A549 (cell line): ENCODE measurements around the gene GLB1L2. TPM values are rescaled to one million over a fixed set of nuclear protein-coding genes. Genes with fewer than 3 reads are reported as not detected.

Source experiments
- ATAC-seq, 2 experiments: fragments of 200-7000 bp in 1 of 2; fragments of >200 bp in 1 of 2; cut with Nextera tagmentation in 1 of 2; cut with Tn5 transposase in 1 of 2; 3 replicates each; pipeline versions ENCODE4 v1.8.0 to v1.9.1; 2018 to 2020; ENCODE audit warnings: mild to moderate bottlenecking in 1 of 2, moderate library complexity in 1 of 2
- CTCF ChIA-PET: fragments of 300-600 bp; sonication (Branson Sonifier 250); formaldehyde crosslinking; extraction: SDS; loops from one replicate; lab custom pipeline; 2021; ENCODE audit warnings: antibody characterized with exemption, inconsistent platforms; lab: Yijun Ruan, JAX
- POLR2A ChIA-PET: fragments of 350-600 bp; formaldehyde crosslinking; extraction: SDS; loops from one replicate; lab custom pipeline; 2021; ENCODE audit warnings: antibody characterized with exemption, inconsistent platforms; lab: Yijun Ruan, JAX
- DNase-seq, 2 experiments: peaks; one replicate each; pipeline versions ENCODE4 v3.0.0 to v3.0.0-alpha.2; 2011 to 2016; ENCODE audit warnings: low read depth in 1 of 2, low spot score in 1 of 2
- FAIRE-seq: peaks from 2 replicates; lab custom pipeline; 2011; peaks lifted over from hg19 to GRCh38; lab: Jason Lieb, UNC
- H3K27ac ChIP-seq, 2 experiments: fragments of >200 bp; sonication (Bioruptor Twin); formaldehyde crosslinking; 3 replicates each; pipeline ENCODE4 v1.5.1; 2016 to 2017
- H3K4me1 ChIP-seq: fragments of >200 bp; sonication (Bioruptor Twin); formaldehyde crosslinking; 3 replicates; pipeline ENCODE4 v1.6.1; 2016
- H3K4me2 ChIP-seq: fragments of >200 bp; sonication (Bioruptor Twin); formaldehyde crosslinking; 3 replicates; pipeline ENCODE4 v1.6.1; 2016
- H3K4me3 ChIP-seq: fragments of >200 bp; sonication (Bioruptor Twin); formaldehyde crosslinking; 3 replicates; pipeline ENCODE4 v1.5.1; 2016
- H3K9me3 ChIP-seq: fragments of >200 bp; sonication (Bioruptor Twin); formaldehyde crosslinking; 3 replicates; pipeline ENCODE4 v1.6.1; 2016
- CEBPB ChIP-seq, 2 experiments: fragments of >200 bp in 1 of 2; sonication (Bioruptor Twin) in 1 of 2; formaldehyde crosslinking in 1 of 2; IDR thresholded peaks; 2 replicates each; pipeline ENCODE4 v1.6.1; 2012 to 2016
- EP300 ChIP-seq, 2 experiments: fragments of >200 bp; sonication (Bioruptor Twin); formaldehyde crosslinking; IDR thresholded peaks; 2 replicates in 1 of 2; 3 replicates in 1 of 2; pipeline ENCODE4 v1.6.1; 2016 to 2017
- ESRRA ChIP-seq: fragments of 150-350 bp; IDR thresholded peaks from 2 replicates; pipeline ENCODE4 v1.6.1; 2014; ENCODE audit warnings: mild to moderate bottlenecking, low read length, borderline replicate concordance
- FOSL2 ChIP-seq, 2 experiments: fragments of 450-650 bp in 1 of 2; fragments of >200 bp in 1 of 2; sonication (Bioruptor Twin) in 1 of 2; formaldehyde crosslinking; IDR thresholded peaks; 2 replicates each; pipeline versions ENCODE4 v1.5.0 to v1.6.1; 2016 to 2020; ENCODE audit warnings: mild to moderate bottlenecking in 1 of 2, moderate library complexity in 1 of 2
- FOXS1 ChIP-seq: fragments of 250-450 bp; sonication (Bioruptor Pico); IDR thresholded peaks from 2 replicates; pipeline ENCODE4 v1.5.0; 2020; ENCODE audit warnings: mild to moderate bottlenecking, moderate library complexity
- HES2 ChIP-seq: fragments of >200 bp; sonication (Bioruptor Twin); formaldehyde crosslinking; IDR thresholded peaks from 2 replicates; pipeline ENCODE4 v1.6.1; 2016
- HOXA7 ChIP-seq: fragments of 250-450 bp; sonication (Bioruptor Pico); IDR thresholded peaks from 2 replicates; pipeline ENCODE4 v1.5.0; 2020; ENCODE audit warnings: mild to moderate bottlenecking, moderate library complexity
- JUN ChIP-seq, 2 experiments: fragments of >200 bp; sonication (Bioruptor Twin); formaldehyde crosslinking; IDR thresholded peaks; 2 replicates in 1 of 2; 3 replicates in 1 of 2; pipeline ENCODE4 v1.6.1; 2016 to 2017
- JUNB ChIP-seq: fragments of >200 bp; sonication (Bioruptor Twin); formaldehyde crosslinking; IDR thresholded peaks from 2 replicates; pipeline ENCODE4 v1.6.1; 2016
- KDM1A ChIP-seq: fragments of 200-600 bp; sonication (generic); IDR thresholded peaks from 2 replicates; pipeline ENCODE4 v1.6.1; 2016; ENCODE audit warnings: low read depth, mild to moderate bottlenecking
- NFE2L2 ChIP-seq: fragments of 150-350 bp; conservative IDR thresholded peaks from 2 replicates; pipeline ENCODE4 v1.6.1; 2014; ENCODE audit warnings: low read length
- NPAS2 ChIP-seq: fragments of 250-450 bp; sonication (Bioruptor Pico); IDR thresholded peaks from 2 replicates; pipeline ENCODE4 v1.8.0; 2022; ENCODE audit warnings: mild to moderate bottlenecking, moderate library complexity, borderline replicate concordance
- NR3C1 ChIP-seq: fragments of >200 bp; sonication (Bioruptor Twin); formaldehyde crosslinking; IDR thresholded peaks from 3 replicates; pipeline ENCODE4 v1.6.1; 2017
- PBX3 ChIP-seq: IDR thresholded peaks from 2 replicates; pipeline ENCODE4 v1.6.1; 2012
- PHF8 ChIP-seq: fragments of 200-600 bp; sonication (generic); IDR thresholded peaks from 2 replicates; pipeline ENCODE4 v1.6.1; 2016; ENCODE audit warnings: low read depth, mild to moderate bottlenecking, antibody characterized with exemption, moderate library complexity, borderline replicate concordance
- POLR2AphosphoS2 ChIP-seq: conservative IDR thresholded peaks from 2 replicates; pipeline ENCODE4 v1.6.1; 2012; ENCODE audit warnings: low read length, improper control_type of control experiment, inconsistent platforms
- RAD21 ChIP-seq, 2 experiments: fragments of >200 bp in 1 of 2; sonication (Bioruptor Twin) in 1 of 2; formaldehyde crosslinking in 1 of 2; IDR thresholded peaks in 1 of 2; conservative IDR thresholded peaks in 1 of 2; 2 replicates in 1 of 2; 3 replicates in 1 of 2; pipeline ENCODE4 v1.6.1; 2012 to 2018; ENCODE audit warnings: inconsistent platforms in 1 of 2
- RCOR1 ChIP-seq: fragments of 150-350 bp; IDR thresholded peaks from 2 replicates; pipeline ENCODE4 v1.6.1; 2014; ENCODE audit warnings: antibody characterized with exemption, low read length, low read depth
- RFX5 ChIP-seq: fragments of 450-650 bp; IDR thresholded peaks from 2 replicates; pipeline ENCODE4 v1.7.1; 2014; ENCODE audit warnings: antibody characterized with exemption, mild to moderate bottlenecking, moderate library complexity
- RNF2 ChIP-seq: fragments of 200-600 bp; sonication (generic); IDR thresholded peaks from 2 replicates; pipeline ENCODE4 v1.6.1; 2016; ENCODE audit warnings: low read depth, mild to moderate bottlenecking, antibody characterized with exemption, moderate library complexity, borderline replicate concordance
- SREBF2 ChIP-seq: fragments of 450-650 bp; IDR thresholded peaks from 2 replicates; pipeline ENCODE4 v1.6.1; 2014; ENCODE audit warnings: mild to moderate bottlenecking, moderate library complexity
- TP53 ChIP-seq: fragments of 250-450 bp; sonication (Bioruptor Pico); IDR thresholded peaks from 2 replicates; pipeline ENCODE4 v1.5.0; 2021; ENCODE audit warnings: mild to moderate bottlenecking, moderate library complexity
- ZC3H11A ChIP-seq: fragments of 450-650 bp; IDR thresholded peaks from 2 replicates; pipeline ENCODE4 v1.6.1; 2014; ENCODE audit warnings: antibody characterized with exemption, mild to moderate bottlenecking
- ZNF302 ChIP-seq: fragments of 250-450 bp; sonication (Bioruptor Pico); IDR thresholded peaks from 2 replicates; pipeline ENCODE4 v1.9.0; 2021; ENCODE audit warnings: inconsistent platforms, mild to moderate bottlenecking, moderate library complexity
- WGBS: methylation state at CpG from one replicate; pipeline ENCODE4 v1.1.6; 2017; ENCODE audit errors: missing lambda C conversion rate; 5-methylcytosine and 5-hydroxymethylcytosine counted together
- polyA plus RNA-seq, 4 experiments: library from polyadenylated mRNA; depleted of rRNA in 3 of 4; stranded (reverse); fragments of >200 nt; fragmentation: RNase III in 1 of 4; extraction: RNeasy Plus Mini Kit Qiagen cat#74134 plus additional on column Dnase treatment in 1 of 4; gene quantifications; 2 replicates in 3 of 4; 3 replicates in 1 of 4; pipeline ENCODE4 v1.2.3, GENCODE V29; 2011 to 2017

Gene GLB1L2
- polyA plus RNA-seq, 2 of the 4 experiments (the other 2 are of a cell fraction): 1.1 to 3.5 TPM

DNA sequence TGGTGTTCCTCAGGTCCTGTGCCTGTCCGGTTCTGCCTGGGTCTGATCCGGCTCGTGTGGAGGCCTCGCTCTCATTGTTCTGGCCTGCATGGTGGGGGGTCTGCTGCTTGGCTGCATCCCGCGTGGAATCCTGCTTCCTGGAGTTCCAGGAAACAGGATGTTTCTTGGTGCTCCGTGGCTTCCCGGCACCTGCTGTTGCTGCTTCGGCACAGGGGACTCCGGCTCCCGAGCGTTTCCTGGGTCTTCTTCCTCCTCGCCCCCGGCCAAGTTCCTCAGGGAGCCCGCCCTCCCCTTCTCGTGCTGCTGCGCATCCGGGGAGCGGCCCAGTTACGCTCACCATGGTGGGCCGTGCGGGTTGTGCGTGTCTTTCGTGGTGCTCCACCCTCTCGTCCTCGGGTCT, 29.9 kb downstream of the GLB1L2 start (continued):
- TF ChIP-seq TP53 (CRISPR knock-in tag) (no peak), HOXA7 (CRISPR knock-in tag) (no peak)

DNA sequence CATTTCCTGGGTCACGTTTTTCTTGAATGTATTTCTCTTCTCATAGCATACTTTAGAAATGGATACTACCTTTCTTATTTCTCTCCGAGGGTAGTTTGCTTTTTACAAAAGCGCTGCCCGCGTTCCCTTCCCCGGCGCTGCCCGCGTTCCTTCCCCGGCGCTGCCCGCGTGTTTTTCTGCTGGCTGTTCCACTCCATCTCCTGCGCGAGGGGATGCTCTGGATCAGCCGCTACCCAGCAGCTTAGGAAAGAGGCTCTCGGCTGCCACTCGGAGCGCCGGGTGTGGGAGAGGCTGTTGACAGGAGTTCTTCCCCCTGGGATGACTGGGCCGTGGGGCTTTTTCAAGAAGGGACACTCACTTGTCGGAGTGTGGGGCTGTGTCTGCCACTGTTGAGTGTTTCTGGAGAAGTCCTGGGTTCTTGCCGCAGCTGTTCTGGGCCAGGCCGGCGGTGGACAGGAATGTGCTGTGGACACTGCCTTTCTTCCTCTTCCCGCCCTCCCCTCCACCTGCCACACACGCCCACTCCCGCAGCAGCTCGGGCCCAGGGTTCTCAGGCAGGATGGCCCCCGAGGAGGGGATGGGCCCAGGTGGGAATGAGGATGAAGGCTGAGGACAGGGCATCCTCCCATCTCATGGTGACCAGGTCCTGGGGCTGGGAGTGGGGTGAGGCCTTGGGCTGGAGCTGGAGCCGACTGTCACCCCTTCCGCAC, 30.6 kb downstream of the GLB1L2 start:
- no peak overlapping the region for H3K4me3 ChIP-seq
- H3K4me1 ChIP-seq: no peaks in the 10 kb centered on the region
- TF ChIP-seq PHF8 (no peak), CEBPB (IDR thresholded peaks at IDR 0.05) (no peak), NFE2L2 (no peak), ZC3H11A (no peak), NR3C1 (no peak), FOXS1 (no peak), RFX5 (no peak), EP300 (IDR thresholded peaks at IDR 0.05) (no peak), HOXA7 (CRISPR knock-in tag) (no peak), ZNF302 (CRISPR knock-in tag) (no peak), RAD21 (conservative IDR thresholded peaks at IDR 0.05 in 1 of 2, IDR thresholded peaks at IDR 0.05 in 1 of 2) (no peak), POLR2AphosphoS2 (no peak), RCOR1 (no peak), ESRRA (no peak), FOSL2 (IDR thresholded peaks at IDR 0.05) (no peak), FOSL2 (CRISPR knock-in tag; IDR thresholded peaks at IDR 0.05) (no peak), SREBF2 (no peak)
- DNase-seq (no peak), FAIRE-seq (no peak), ATAC-seq (no peak)
- CTCF ChIA-PET: interaction anchor here (0.9 kb wide), 1 partner anchor 364 kb away, joined by 3 read pairs; no protein-coding TSS in a partner anchor
- no peak overlapping the region for H3K4me2 ChIP-seq
- H3K27ac ChIP-seq: no peak overlapping the region
- POLR2A ChIA-PET: no interaction called here
- 83% methylated on average over 19 of the region's 32 CpGs for WGBS
- H3K9me3 ChIP-seq: no peaks in the 10 kb centered on the region

DNA sequence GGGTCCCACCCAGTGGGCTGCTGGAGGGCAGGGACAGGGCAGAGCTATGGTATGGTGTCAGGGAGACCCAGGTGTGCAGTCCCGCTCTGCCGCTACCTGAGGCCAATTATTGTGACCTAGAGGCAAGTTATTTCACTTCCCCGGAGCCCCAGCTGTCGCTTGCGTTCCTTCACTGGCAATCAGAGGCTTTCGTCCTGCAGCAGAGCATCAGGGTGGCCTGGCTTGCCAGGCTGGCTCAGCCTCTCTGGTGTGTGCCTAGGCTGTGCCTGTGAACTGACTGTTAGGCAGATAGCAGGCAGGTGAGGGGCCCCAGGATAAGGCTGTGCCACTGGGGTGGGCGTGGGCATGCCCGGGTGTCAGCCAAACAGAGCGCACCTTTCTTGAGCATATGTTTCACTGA, 31.4 kb downstream of the GLB1L2 start:
- POLR2A ChIA-PET: no interaction called here
- Histone ChIP-seq H3K4me2 (no peak overlapping the region), H3K27ac (no peak overlapping the region), H3K9me3 (no peaks in the 10 kb centered on the region), H3K4me1 (no peaks in the 10 kb centered on the region), H3K4me3 (no peak overlapping the region)
- no peak for DNase-seq
- 69% methylated on average over 4 of the region's 9 CpGs for WGBS
- no peak for ATAC-seq
- FAIRE-seq: no peak
- TF ChIP-seq ZNF302 (CRISPR knock-in tag): no peak
- CTCF ChIA-PET: interaction anchor here (0.9 kb wide), 1 partner anchor 363 kb away, joined by 3 read pairs; no protein-coding TSS in a partner anchor

GRCh38 chr11:134363592-134363991, 31.8 kb downstream of the GLB1L2 start:
- Histone ChIP-seq H3K4me1 (no peaks in the 10 kb centered on the region), H3K4me3 (no peak overlapping the region), H3K9me3 (no peaks in the 10 kb centered on the region), H3K27ac (no peak overlapping the region), H3K4me2 (no peak overlapping the region)
- 71% methylated on average over 7 of the region's 7 CpGs for WGBS
- POLR2A ChIA-PET: no interaction called here
- no peak for ATAC-seq
- CTCF ChIA-PET: no interaction called here
- no peak for DNase-seq
- FAIRE-seq: no peak
- TF ChIP-seq RAD21 (conservative IDR thresholded peaks at IDR 0.05 in 1 of 2, IDR thresholded peaks at IDR 0.05 in 1 of 2): no peak
- no peak for TF ChIP-seq PBX3
- TF ChIP-seq JUNB: no peak
- no peak for TF ChIP-seq FOXS1
- TF ChIP-seq JUN (IDR thresholded peaks at IDR 0.05): no peak
- TF ChIP-seq ZC3H11A: no peak
- TF ChIP-seq ESRRA: no peak
- TF ChIP-seq NFE2L2: no peak
- TF ChIP-seq RCOR1: no peak
- no peak for TF ChIP-seq HES2
- TF ChIP-seq KDM1A: no peak
- TF ChIP-seq NPAS2 (CRISPR knock-in tag): no peak
- TF ChIP-seq RNF2: no peak
